Fibroblast of skin of abdomen (primary cell): Measurements from ENCODE around the gene OR5D16. TPM values are rescaled to one million over a fixed set of nuclear protein-coding genes. Genes with fewer than 3 reads are reported as not detected.
"Not testable (repeated sequence)": the region's sequence is repeated elsewhere in the genome, so short reads cannot be mapped to it uniquely, and the experiment has no call there.

Experiments
- DNase-seq: peaks from one replicate; pipeline ENCODE4 v3.0.0-alpha.2; 2013
- polyA plus RNA-seq, 2 experiments: library from polyadenylated mRNA; unstranded; fragments of 120-200 nt; gene quantifications; one replicate each; pipeline ENCODE4 v1.2.1, GENCODE V29; 2013; ENCODE audit not compliant: insufficient read length in 2 of 2

Gene OR5D16
- polyA plus RNA-seq (2013, experiment 1 of 2; ENCODE audit: insufficient read length): not detected
- not detected for polyA plus RNA-seq (2013, experiment 2 of 2; ENCODE audit: insufficient read length)

GRCh38 chr11:55838452-55838851, at the start of gene OR5D16:
OR5D16 (plus strand) TSS chr11:55838752; CDS start chr11:55838752, 0 bp downstream.
- no peak for DNase-seq

DNA sequence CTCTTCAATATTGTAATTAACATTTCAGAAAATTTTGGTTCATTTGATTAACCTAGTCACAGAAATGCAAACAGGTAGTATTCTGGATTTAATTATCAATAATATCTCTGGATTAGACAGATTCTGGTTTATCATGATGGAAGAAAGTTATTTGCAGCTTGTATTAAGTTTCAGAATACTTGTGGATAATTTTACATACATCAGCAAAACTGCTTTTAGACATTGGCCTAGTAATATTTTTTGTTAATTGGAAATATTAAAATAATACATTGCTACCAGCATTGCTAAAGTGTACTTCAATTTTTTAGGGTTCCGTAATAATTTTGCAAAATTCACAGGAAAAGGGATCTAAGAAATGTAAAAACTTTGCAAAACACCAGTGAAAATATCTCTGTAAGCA, 46.9 kb upstream of the OR5D16 start:
- DNase-seq: no peak

DNA sequence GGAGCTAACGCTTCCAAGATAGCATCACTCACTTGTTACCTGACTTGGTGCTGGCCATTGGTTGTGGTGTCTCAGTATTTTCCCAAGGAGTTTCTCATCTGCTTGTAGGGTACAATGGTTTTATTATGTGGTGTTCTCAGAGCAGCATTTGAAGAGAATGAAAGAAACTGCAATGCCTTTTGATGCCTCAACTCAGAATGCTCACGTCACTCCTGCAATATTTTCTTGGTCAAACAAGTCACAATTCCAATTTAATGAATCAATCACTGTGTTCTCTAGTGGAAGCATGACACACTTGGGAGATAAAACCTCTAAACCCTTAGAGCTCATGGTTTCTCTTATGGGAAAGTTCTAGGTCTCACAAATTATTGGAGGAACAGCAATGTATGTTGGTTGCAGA, 45.2 kb upstream of the OR5D16 start:
- no peak for DNase-seq

- no peak for DNase-seq
Observed at GRCh38 chr11:55795256-55795655, 43.3 kb upstream of the OR5D16 start, which contains the start of gene OR5D14. OR5D14 (plus strand) TSS chr11:55795556; CDS start chr11:55795556, 0 bp downstream.

DNA sequence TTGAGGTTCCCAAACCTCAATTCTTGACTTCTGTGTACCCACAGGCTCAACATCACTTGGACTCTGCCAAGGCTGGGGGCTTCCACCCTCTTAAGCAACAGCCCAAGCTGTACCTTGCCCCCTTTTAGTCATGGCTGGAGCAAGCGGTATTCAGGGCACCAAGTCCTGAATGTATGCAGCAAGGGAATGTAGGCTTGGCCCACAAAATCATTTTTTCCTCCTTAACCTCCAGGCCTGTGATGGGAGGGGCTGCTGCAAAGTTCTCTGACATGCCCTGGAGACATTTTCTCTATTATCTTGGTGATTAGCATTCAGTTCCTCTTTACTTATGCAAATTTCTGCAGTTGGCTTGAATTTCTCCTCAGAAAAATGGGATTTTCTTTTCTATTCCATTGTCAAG, 32.3 kb upstream of the OR5D16 start:
- DNase-seq: no peak

DNA sequence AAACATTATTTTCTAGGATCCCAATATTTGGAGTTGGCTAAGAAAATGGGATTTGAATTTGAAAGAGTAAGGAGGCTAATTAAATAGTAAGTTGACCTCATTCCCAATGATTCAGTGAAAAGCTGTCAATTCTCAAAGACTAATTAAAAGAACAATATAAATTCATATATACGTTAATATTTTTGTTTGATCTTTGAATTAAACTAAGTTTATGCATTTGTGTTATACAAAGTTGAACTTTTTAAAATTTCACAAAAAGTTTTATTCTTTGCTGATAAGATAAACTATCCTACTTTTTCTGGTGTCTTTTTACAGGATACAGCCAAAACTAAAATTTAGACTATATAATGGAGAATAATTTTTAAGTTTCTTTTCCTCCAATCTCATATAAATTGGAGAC, 27.5 kb upstream of the OR5D16 start, which contains the start of gene OR5L1:
OR5L1 (plus strand) TSS at position 301 of the 400 bp plus-strand sequence. CDS start 100 bp downstream, outside the sequence.
- DNase-seq: no peak

GRCh38 chr11:55819330-55819729, 19.2 kb upstream of the OR5D16 start, which contains the start of gene OR5D18:
OR5D18 (plus strand) TSS chr11:55819630; CDS start chr11:55819630, 0 bp downstream.
- no peak for DNase-seq

DNA sequence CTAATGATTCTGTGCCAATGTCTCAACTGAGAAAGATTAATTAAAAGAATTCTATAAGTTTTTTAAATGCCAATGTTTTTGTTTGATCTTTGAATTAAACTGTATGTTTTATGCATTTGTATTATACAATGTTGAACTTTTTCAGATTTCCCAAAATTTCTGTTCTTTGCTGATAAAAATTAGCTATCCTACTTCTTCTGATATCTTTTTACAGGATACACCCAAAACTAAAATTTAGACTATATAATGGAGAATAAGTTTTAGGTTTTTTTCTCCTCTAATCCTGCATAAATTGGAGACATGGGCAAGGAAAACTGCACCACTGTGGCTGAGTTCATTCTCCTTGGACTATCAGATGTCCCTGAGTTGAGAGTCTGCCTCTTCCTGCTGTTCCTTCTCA, 11.6 kb upstream of the OR5D16 start, which contains the start of gene OR5L2:
OR5L2 (plus strand) TSS at position 301 of the 400 bp plus-strand sequence; CDS start at position 301, 0 bp downstream.
- no peak for DNase-seq

DNA sequence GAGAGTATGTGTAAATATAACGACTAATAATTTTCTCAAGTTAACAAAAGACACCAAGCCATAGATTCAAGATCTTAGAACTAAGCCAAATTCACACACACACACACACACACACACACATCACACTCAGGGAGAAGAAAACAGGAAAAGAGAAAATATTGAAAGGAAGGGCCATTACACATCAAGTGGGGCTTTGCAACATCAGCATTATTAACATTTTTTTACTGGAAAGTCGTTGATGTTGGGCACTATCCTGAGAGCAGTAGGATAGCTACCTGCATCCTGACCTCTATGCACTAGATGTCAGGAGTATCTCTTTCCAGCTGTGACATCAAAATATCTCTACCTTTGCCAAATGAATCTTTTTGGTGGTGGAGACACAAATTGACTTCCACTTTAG, 8.9 kb downstream of the OR5D16 start:
- no peak for DNase-seq

DNA sequence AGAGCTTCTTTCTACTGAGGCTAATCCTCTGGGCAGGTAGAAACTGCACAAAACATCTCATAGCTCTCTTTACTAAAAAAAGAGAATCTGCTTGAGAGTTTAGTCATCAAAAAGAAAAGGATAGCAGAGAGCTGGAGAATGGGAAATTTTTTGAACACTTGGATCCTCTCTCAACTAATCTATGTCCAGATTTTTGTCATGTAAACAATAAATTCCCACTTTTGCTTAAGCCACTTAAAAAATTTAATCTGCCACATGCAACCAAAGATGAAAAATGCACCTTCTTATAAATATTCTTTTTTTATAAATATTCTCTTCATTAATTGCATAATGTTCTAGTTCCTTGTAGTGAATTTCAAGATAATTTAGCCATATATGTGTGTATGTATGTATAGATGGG, 10.5 kb downstream of the OR5D16 start:
- no peak for DNase-seq

DNA sequence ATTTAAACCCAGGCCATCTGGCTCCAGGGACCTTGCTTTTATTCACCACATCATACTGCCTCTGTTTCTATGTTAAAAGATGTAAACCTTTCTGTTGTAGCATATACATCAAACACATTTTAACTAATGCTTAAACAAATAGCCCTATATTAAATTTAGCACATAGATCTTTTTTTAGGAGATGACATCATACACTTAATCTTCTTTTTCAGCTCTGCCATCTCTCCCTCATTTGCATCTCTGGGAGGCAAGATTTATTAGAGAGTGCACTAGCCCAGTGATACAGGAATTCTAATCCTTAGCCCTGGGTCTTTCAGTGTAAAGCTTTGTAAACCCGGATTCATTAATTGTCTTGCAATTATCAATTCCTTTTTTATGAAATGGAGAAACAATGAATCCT, 13.6 kb downstream of the OR5D16 start:
- no peak for DNase-seq

- no peak for DNase-seq
Observed at GRCh38 chr11:55854704-55855103, 16.2 kb downstream of the OR5D16 start.

GRCh38 chr11:55867354-55867753, 28.8 kb downstream of the OR5D16 start:
- not testable (repeated sequence) for DNase-seq

- DNase-seq: not testable (repeated sequence)
Observed at GRCh38 chr11:55872731-55873130, 34.2 kb downstream of the OR5D16 start.

DNA sequence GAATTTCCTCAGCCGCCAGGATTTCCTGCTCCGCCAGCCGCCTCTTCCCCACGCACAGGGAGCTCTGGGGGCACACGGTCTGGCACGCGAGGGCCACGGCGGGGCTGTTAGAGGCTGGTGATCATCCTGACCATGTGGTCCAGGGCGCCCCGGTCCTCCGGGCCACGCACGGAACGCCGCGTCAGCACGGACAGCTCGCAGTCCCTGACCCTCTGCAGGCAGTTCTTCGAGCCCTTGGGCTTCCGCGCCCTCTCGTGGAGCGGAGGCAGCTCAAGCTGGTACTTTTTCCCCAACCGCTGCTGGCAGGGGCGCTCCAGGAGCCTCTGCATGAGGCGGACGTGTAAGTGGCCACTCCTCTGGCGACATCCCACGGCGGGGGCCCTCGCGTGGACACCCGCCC, 34.6 kb downstream of the OR5D16 start:
- not testable (repeated sequence) for DNase-seq

DNA sequence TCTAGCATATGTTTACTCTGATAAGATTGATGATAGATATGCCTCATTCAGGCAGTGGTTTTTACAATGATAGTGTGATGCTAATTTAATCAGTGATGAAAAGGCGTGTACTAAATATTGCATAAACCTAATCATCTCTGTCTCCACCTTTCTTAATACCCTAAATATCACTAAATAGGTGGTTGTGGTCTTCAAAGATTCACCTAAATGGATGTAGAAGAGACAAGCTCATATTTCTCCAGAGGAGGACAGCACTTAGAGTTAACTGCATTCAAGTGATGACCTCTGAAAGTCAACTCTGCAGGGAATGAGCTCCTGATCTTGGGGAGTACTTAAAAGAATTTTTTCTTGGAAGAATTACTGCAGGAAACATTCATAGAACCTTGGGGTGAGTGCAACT, 44.4 kb downstream of the OR5D16 start, which contains the start of gene TRIM51:
TRIM51 (plus strand) TSS at position 301 of the 400 bp plus-strand sequence. CDS start 2,132 bp downstream, outside the sequence.
- not testable (repeated sequence) for DNase-seq

DNA sequence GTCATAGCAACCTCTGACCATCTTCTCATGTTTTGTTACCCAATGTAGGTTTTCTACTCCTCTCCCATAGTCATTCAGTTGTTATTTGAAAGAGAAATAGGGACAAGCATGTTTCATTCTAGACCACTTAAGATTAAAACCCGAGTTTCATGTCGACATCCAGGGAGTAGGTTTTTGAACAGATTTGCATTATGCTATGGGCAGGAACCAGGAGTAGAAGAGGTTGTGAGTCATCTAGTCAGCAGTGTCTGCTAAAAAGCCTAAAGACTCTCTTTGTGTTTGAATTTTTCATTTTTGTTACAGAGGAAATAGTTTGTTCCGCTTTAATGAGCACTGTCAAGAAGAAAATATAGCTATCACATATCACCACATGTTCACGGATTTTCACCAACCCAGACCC, 46.4 kb downstream of the OR5D16 start:
- DNase-seq: not testable (repeated sequence)

GRCh38 chr11:55885481-55885880, 46.9 kb downstream of the OR5D16 start:
- DNase-seq: not testable (repeated sequence)
